CD4-positive, alpha-beta T cell (primary cell): ENCODE results near the gene RAB35. TPM values are rescaled to one million over a fixed set of nuclear protein-coding genes. Genes with fewer than 3 reads are reported as not detected.

Experiments
- ATAC-seq: fragments of 200-7000 bp; cut with Tn5 transposase; one replicate; pipeline ENCODE4 v1.10.0; 2022; ENCODE audit warnings: mild to moderate bottlenecking; ENCODE audit not compliant: poor library complexity
- CTCF ChIA-PET: fragments of 350-600 bp; sonication (Branson Sonifier 250); formaldehyde crosslinking; loops from one replicate; lab custom pipeline; 2021; ENCODE audit warnings: antibody characterized with exemption, inconsistent platforms; lab: Charles Lee
- POLR2A ChIA-PET: fragments of 350-600 bp; sonication (Branson Sonifier 250); formaldehyde crosslinking; loops from one replicate; lab custom pipeline; 2021; ENCODE audit warnings: antibody characterized with exemption, inconsistent platforms; lab: Charles Lee
- DNase-seq, 14 experiments: peaks; one replicate each; pipeline ENCODE4 v3.0.0-alpha.2; 2013 to 2020; ENCODE audit warnings: mixed read lengths in 2 of 14
- H3K27ac ChIP-seq, 2 donors: one replicate each; pipeline versions ENCODE4 v1.5.1 to v1.7.0; 2013; ENCODE audit warnings: low read length in 2 of 2, low read depth in 1 of 2, mild to moderate bottlenecking in 1 of 2
- H3K27me3 ChIP-seq, 2 experiments: 1 replicate in 1 of 2; 2 replicates in 1 of 2; pipeline versions ENCODE4 v1.6.1 to v1.7.0; 2013; ENCODE audit warnings: low read length in 2 of 2, control low read depth in 1 of 2, mild to moderate bottlenecking in 1 of 2, moderate library complexity in 1 of 2; ENCODE audit not compliant: insufficient read depth in 2 of 2, control insufficient read depth in 1 of 2
- H3K36me3 ChIP-seq: one replicate; pipeline ENCODE4 v1.6.1; 2013; ENCODE audit warnings: low read length, control low read depth; ENCODE audit not compliant: insufficient read depth
- H3K4me1 ChIP-seq: one replicate; pipeline ENCODE4 v1.6.1; 2013; ENCODE audit warnings: low read length, control low read depth; ENCODE audit not compliant: insufficient read depth
- H3K4me3 ChIP-seq: one replicate; pipeline ENCODE4 v1.5.1; 2013; ENCODE audit warnings: mild to moderate bottlenecking, low read length, moderate library complexity
- H3K9me3 ChIP-seq, 2 experiments: 1 replicate in 1 of 2; 2 replicates in 1 of 2; pipeline versions ENCODE4 v1.6.1 to v1.7.0; 2013; ENCODE audit warnings: low read length in 2 of 2, mild to moderate bottlenecking in 2 of 2, control low read depth in 1 of 2, moderate library complexity in 1 of 2; ENCODE audit not compliant: control insufficient read depth in 1 of 2, insufficient read depth in 1 of 2
- H3K27ac Mint-ChIP-seq: one replicate; pipeline ENCODE4 v1.8.0; 2020; ENCODE audit warnings: mixed read lengths
- H3K27me3 Mint-ChIP-seq: one replicate; pipeline ENCODE4 v1.8.0; 2021; ENCODE audit warnings: mixed read lengths
- H3K36me3 Mint-ChIP-seq: one replicate; pipeline ENCODE4 v1.8.0; 2021; ENCODE audit warnings: low read depth, mixed read lengths
- H3K4me1 Mint-ChIP-seq: one replicate; pipeline ENCODE4 v1.8.0; 2021; ENCODE audit warnings: low read depth, mixed read lengths
- H3K4me3 Mint-ChIP-seq: one replicate; pipeline ENCODE4 v1.8.0; 2020; ENCODE audit warnings: mild to moderate bottlenecking, mixed read lengths
- H3K9me3 Mint-ChIP-seq: one replicate; pipeline ENCODE4 v1.8.0; 2020; ENCODE audit warnings: mixed read lengths
- CTCF ChIP-seq: fragments of 200-600 bp; IDR thresholded peaks from one replicate; pipeline ENCODE4 v1.8.0; 2022; ENCODE audit warnings: antibody characterized with exemption, mild to moderate bottlenecking
- intact Hi-C, 2 experiments: fragments of 100-400 bp; cut with DNase I in 1 of 2; cut with micrococcal nuclease in 1 of 2; formaldehyde crosslinking; loops; one replicate each; pipeline versions ENCODE4 v1.15.1 to v1.9.0; 2023 to 2025; cut with DNase I, micrococcal nuclease
- total RNA-seq, 174 experiments: library from RNA in 2 of 174; stranded (reverse) in 2 of 174; gene quantifications; one replicate each; pipeline ENCODE4 v1.2.3 and lab custom pipeline; 2021 to 2026

RAB35 gene
- total RNA-seq, 2 experiments from 2014 or later: 49.7 to 53.8 TPM

- Histone ChIP-seq H3K4me3 (no peak overlapping the region), H3K27ac (peak overlapping the region in 1 of 2 donors; percentile 29), H3K36me3 (peaks cover 74% of the 10 kb centered on the region), H3K9me3 (no peaks in the 10 kb centered on the region), H3K27me3 (no peaks in the 10 kb centered on the region), H3K4me1 (no peaks in the 10 kb centered on the region)
- Mint-ChIP-seq H3K9me3 (no peaks in the 10 kb centered on the region), H3K36me3 (peaks cover 43% of the 10 kb centered on the region), H3K4me1 (no peaks in the 10 kb centered on the region), H3K27ac (no peak overlapping the region), H3K27me3 (no peaks in the 10 kb centered on the region), H3K4me3 (no peak overlapping the region)
- intact Hi-C loops: no loop called here
- CTCF ChIA-PET: interaction anchor here (0.6 kb wide), 1 partner anchor 108 kb away, joined by 3 read pairs; no protein-coding TSS in a partner anchor
- DNase-seq (no peak), ATAC-seq (no peak)
- no peak for TF ChIP-seq CTCF
- POLR2A ChIA-PET: interaction anchor here (0.9 kb wide), 1 partner anchor 23 kb away, joined by 4 read pairs; the partner anchor contains the start of gene RAB35
These were observed 22.8 kb downstream of the RAB35 start for GRCh38 chr12:120093592-120094355.

GRCh38 chr12:120093336-120093591, 23.3 kb downstream of the RAB35 start:
- intact Hi-C loops: no loop called here
- H3K27ac Mint-ChIP-seq: no peak overlapping the region
- no peaks in the 10 kb centered on the region for H3K9me3 ChIP-seq
- ATAC-seq (no peak), DNase-seq (no peak)
- H3K4me3 ChIP-seq: no peak overlapping the region
- no peak for TF ChIP-seq CTCF
- no peaks in the 10 kb centered on the region for H3K27me3 Mint-ChIP-seq
- H3K9me3 Mint-ChIP-seq: no peaks in the 10 kb centered on the region
- peaks cover 38% of the 10 kb centered on the region for H3K36me3 Mint-ChIP-seq
- no peak overlapping the region for H3K4me3 Mint-ChIP-seq
- CTCF ChIA-PET: interaction anchor here (0.6 kb wide), 1 partner anchor 107 kb away, joined by 3 read pairs; no protein-coding TSS in a partner anchor
- H3K27me3 ChIP-seq: no peaks in the 10 kb centered on the region
- no peaks in the 10 kb centered on the region for H3K4me1 ChIP-seq
- no peaks in the 10 kb centered on the region for H3K4me1 Mint-ChIP-seq
- peaks cover 69% of the 10 kb centered on the region for H3K36me3 ChIP-seq
- H3K27ac ChIP-seq: no peak overlapping the region
- POLR2A ChIA-PET: interaction anchor here (0.9 kb wide), 1 partner anchor 24 kb away, joined by 4 read pairs; the partner anchor contains the start of gene RAB35

- Mint-ChIP-seq H3K27me3 (no peaks in the 10 kb centered on the region), H3K36me3 (peaks cover 34% of the 10 kb centered on the region), H3K9me3 (no peaks in the 10 kb centered on the region), H3K4me3 (no peak overlapping the region), H3K4me1 (peaks cover under 1% of the 10 kb centered on the region), H3K27ac (no peak overlapping the region)
- intact Hi-C loops: no loop called here
- peaks cover 66% of the 10 kb centered on the region for H3K36me3 ChIP-seq
- no peak for TF ChIP-seq CTCF
- peaks cover 3% of the 10 kb centered on the region for H3K4me1 ChIP-seq
- ChIA-PET POLR2A (no interaction called here), CTCF (interaction anchor here (0.6 kb wide), 1 partner anchor 107 kb away, joined by 3 read pairs; no protein-coding TSS in a partner anchor)
- DNase-seq: no peak
- no peaks in the 10 kb centered on the region for H3K27me3 ChIP-seq
- ATAC-seq: no peak
- no peak overlapping the region for H3K27ac ChIP-seq
- no peak overlapping the region for H3K4me3 ChIP-seq
- no peaks in the 10 kb centered on the region for H3K9me3 ChIP-seq
These were observed 23.8 kb downstream of the RAB35 start for GRCh38 chr12:120092551-120093335.
